Ovary (tissue), 3 donors: ENCODE data around the gene PGAP3.

ENCODE experiments used
- CTCF ChIP-seq, 3 donors: fragments of 450-650 bp in 2 of 3; fragments of 200-600 bp in 1 of 3; IDR thresholded peaks; one replicate each; pipeline versions ENCODE4 v1.5.1 to v1.8.0; 2016 to 2022; ENCODE audit warnings: antibody characterized with exemption in 3 of 3, mild to moderate bottlenecking in 1 of 3
- POLR2A ChIP-seq: fragments of 450-650 bp; IDR thresholded peaks from one replicate; pipeline ENCODE4 v1.6.1; 2017; ENCODE audit warnings: antibody characterized with exemption, mild to moderate bottlenecking, moderate library complexity
- donor health status: DM: no; HTN: no; CAD: no.

GRCh38 chr17:39732586-39732985, 44.7 kb upstream of the PGAP3 start:
- TF ChIP-seq CTCF (IDR thresholded peaks at IDR 0.05) (no peak), POLR2A (no peak)
